ENCODE data around the gene C13orf42. TPM values are rescaled to one million over a fixed set of nuclear protein-coding genes. Genes with fewer than 3 reads are reported as not detected.

The C13orf42 gene
- total RNA-seq: not detected
- long read RNA-seq: 0 reads

DNA sequence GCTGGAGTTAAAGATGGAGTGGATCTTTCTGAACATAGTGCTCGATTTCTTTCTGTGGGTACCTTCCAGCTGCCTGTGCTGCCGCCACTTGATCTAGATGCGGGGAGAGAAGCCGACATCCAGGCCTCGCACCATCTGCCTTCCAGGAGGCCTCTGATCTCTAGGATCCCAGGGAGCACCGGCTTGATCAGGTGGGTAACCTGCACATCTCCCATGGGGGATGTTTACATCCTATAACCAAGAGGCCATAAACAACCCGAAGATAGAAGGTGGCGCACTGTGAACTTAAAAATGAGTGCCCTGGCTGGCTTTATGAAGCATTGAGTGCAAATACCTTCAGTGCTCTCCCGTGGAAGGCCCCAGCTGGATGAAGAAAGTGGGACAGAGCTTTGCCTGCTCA is at the start of gene C13orf42:
TSS of gene C13orf42 (minus strand) at position 101 of the 400 bp plus-strand sequence. CDS start at position 36, 65 bp downstream.
- H3K27me3 ChIP-seq: no peaks in the 10 kb centered on the region
- TF ChIP-seq CTCF (IDR thresholded peaks at IDR 0.05): no peak
- TF ChIP-seq POLR2A (IDR thresholded peaks at IDR 0.05): no peak
- no peaks in the 10 kb centered on the region for H3K9me3 ChIP-seq
- 72% methylated on average over 7 of the region's 9 CpGs for whole genome bisulfite sequencing (ENCODE audit: insufficient coverage, low coverage, low lambda C conversion rate, missing lambda C conversion rate)
- H3K4me3 ChIP-seq: no peak within 1 kb of the TSS
- ATAC-seq: no peak
- intact Hi-C loops (cut with DNase I): no loop called here
- no peaks in the 10 kb centered on the region for H3K4me1 ChIP-seq
- no peaks in the 10 kb centered on the region for H3K36me3 ChIP-seq
- no peak for DNase-seq
- H3K27ac ChIP-seq: no peak within 1 kb of the TSS

GRCh38 chr13:51158880-51159518 is 47.9 kb upstream of the C13orf42 start:
- intact Hi-C loops (cut with DNase I): no loop called here
- Histone ChIP-seq H3K27me3 (no peaks in the 10 kb centered on the region), H3K4me1 (peaks cover 0 to 7% (median 0%) of the 10 kb centered on the region in 4 donors), H3K36me3 (no peaks in the 10 kb centered on the region), H3K9me3 (no peaks in the 10 kb centered on the region), H3K27ac (no peak overlapping the region), H3K4me3 (no peak overlapping the region)
- TF ChIP-seq POLR2A (IDR thresholded peaks at IDR 0.05): no peak
- TF ChIP-seq CTCF (IDR thresholded peaks at IDR 0.05): no peak
- ATAC-seq (no peak), DNase-seq (no peak)
- WGBS (ENCODE audit: insufficient coverage, low coverage, low lambda C conversion rate, missing lambda C conversion rate): 62% methylated on average over 4 of the region's 4 CpGs

- no peak for ATAC-seq
Measured at GRCh38 chr13:51158365-51158764, 47.3 kb upstream of the C13orf42 start.

DNA sequence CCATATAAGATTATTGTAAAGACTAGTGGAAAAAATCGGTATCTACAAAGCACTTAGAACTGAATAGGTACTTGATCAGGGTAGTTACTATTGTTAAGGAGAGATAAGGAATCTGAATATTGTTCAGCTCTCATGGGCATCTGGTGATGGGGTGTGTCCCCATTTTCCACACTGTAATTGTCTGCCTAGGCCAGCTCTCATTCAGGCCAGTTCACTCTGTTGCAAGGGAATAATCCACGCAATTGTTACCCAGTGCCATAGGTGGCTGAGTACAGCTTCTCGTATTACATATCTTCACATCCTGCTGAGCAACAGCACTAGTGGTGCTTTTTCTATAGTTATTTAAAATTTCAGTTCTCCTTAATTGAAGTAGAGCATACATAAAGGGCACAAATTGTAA is 45.6 kb upstream of the C13orf42 start:
- Histone ChIP-seq H3K4me3 (no peak overlapping the region), H3K27me3 (no peaks in the 10 kb centered on the region), H3K36me3 (no peaks in the 10 kb centered on the region), H3K27ac (no peak overlapping the region), H3K4me1 (peaks cover 0 to 20% (median under 1%) of the 10 kb centered on the region in 4 donors), H3K9me3 (no peaks in the 10 kb centered on the region)
- DNase-seq: no peak
- ATAC-seq: no peak
- intact Hi-C loops (cut with DNase I): no loop called here
- TF ChIP-seq CTCF (IDR thresholded peaks at IDR 0.05) (no peak), POLR2A (IDR thresholded peaks at IDR 0.05) (no peak)
- WGBS (ENCODE audit: insufficient coverage, low coverage, low lambda C conversion rate, missing lambda C conversion rate): 57% methylated on average over 2 of the region's 3 CpGs

More at GRCh38 chr13:51158365-51158764, 47.3 kb upstream of the C13orf42 start:
- H3K27me3 ChIP-seq: no peaks in the 10 kb centered on the region
- no peaks in the 10 kb centered on the region for H3K36me3 ChIP-seq
- no CpG with 5 or more reads among the region's 4 CpGs for WGBS (ENCODE audit: insufficient coverage, low coverage, low lambda C conversion rate, missing lambda C conversion rate)
- peaks cover 0 to 11% (median 0%) of the 10 kb centered on the region in 4 donors for H3K4me1 ChIP-seq
- no peaks in the 10 kb centered on the region for H3K9me3 ChIP-seq
- H3K27ac ChIP-seq: no peak overlapping the region
- TF ChIP-seq CTCF (IDR thresholded peaks at IDR 0.05): no peak
- TF ChIP-seq POLR2A (IDR thresholded peaks at IDR 0.05): no peak
- H3K4me3 ChIP-seq: no peak overlapping the region
- DNase-seq: no peak
- intact Hi-C loops (cut with DNase I): no loop called here

All from right lobe of liver (tissue), 6 donors.